Fibroblast of mammary gland (primary cell): Measurements from ENCODE around the gene INPP5A.
"Not testable (repeated sequence)": the region's sequence is repeated elsewhere in the genome, so short reads cannot be mapped to it uniquely, and the experiment has no call there.

Experiments used
- DNase-seq: peaks from one replicate; pipeline ENCODE4 v3.0.0-alpha.2; 2010; ENCODE audit warnings: low read depth
- H3K4me3 ChIP-seq: 2 replicates; pipeline ENCODE4 v1.5.1; 2011; ENCODE audit warnings: low read depth, mild to moderate bottlenecking, low read length, moderate library complexity; ENCODE audit not compliant: control insufficient read depth
- TF ChIP-seq, protein P1 (sequence below): conservative IDR thresholded peaks from 2 replicates; pipeline ENCODE4 v1.5.1; 2011; ENCODE audit warnings: low read depth, low read length, inconsistent platforms; ENCODE audit not compliant: control insufficient read depth, insufficient read depth

Gene INPP5A, protein sequence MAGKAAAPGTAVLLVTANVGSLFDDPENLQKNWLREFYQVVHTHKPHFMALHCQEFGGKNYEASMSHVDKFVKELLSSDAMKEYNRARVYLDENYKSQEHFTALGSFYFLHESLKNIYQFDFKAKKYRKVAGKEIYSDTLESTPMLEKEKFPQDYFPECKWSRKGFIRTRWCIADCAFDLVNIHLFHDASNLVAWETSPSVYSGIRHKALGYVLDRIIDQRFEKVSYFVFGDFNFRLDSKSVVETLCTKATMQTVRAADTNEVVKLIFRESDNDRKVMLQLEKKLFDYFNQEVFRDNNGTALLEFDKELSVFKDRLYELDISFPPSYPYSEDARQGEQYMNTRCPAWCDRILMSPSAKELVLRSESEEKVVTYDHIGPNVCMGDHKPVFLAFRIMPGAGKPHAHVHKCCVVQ

DNA sequence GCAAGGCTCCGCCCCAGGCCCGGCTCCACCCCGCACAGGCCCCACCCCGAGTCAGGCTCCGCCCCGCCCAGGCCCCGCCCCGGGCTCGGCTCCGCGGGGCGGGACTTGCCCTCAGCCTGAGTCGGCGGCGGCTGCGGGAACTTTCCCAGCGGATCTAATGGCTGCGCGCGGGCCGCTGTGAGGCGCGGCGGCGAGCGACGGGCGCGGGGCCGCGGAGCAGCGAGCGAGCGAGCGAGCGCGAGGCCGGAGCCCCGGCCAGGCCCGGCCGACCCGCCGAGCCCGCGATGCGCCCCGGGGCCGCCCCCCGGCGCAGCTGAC lies at the start of gene INPP5A:
Gene INPP5A (plus strand): TSS at position 104 of the 318 bp plus-strand sequence. CDS start 310 bp downstream, outside the sequence.
- TF ChIP-seq, protein P1, sequence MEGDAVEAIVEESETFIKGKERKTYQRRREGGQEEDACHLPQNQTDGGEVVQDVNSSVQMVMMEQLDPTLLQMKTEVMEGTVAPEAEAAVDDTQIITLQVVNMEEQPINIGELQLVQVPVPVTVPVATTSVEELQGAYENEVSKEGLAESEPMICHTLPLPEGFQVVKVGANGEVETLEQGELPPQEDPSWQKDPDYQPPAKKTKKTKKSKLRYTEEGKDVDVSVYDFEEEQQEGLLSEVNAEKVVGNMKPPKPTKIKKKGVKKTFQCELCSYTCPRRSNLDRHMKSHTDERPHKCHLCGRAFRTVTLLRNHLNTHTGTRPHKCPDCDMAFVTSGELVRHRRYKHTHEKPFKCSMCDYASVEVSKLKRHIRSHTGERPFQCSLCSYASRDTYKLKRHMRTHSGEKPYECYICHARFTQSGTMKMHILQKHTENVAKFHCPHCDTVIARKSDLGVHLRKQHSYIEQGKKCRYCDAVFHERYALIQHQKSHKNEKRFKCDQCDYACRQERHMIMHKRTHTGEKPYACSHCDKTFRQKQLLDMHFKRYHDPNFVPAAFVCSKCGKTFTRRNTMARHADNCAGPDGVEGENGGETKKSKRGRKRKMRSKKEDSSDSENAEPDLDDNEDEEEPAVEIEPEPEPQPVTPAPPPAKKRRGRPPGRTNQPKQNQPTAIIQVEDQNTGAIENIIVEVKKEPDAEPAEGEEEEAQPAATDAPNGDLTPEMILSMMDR = no peak
- H3K4me3 ChIP-seq = peak within 1 kb of the TSS; percentile 66
- DNase-seq = no peak

DNA sequence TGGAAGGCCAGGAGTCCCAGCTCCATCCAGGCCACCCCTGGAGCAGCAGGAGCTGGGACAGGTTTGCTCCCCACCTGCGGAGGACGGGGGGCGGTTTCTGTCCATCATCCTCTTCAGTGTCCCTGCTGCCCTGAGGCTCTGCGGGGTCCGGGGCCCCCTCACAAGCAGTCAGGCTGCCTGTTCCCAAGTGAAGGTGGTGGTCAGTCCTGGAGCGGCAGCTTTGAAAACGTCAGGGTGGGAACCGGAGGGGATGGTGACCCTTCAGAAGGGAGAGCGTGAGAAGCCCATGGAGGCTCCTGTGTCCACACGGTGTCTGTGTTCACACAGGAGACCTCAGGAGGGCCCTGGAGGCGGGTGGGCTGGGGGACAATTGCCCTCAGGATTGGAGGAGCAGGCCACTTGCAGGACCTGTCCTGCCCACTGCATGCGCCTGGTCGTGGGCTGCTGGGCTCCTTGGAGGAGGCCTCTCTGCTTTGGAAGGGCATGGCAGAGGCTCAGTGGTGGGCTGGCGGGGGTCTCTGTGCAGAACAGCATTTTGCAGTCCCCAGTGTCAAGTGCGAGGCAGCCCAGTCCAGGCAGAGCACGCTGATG lies 49.3 kb upstream of the INPP5A start:
- H3K4me3 ChIP-seq = no peak overlapping the region
- DNase-seq = no peak
- TF ChIP-seq, protein P1 = no peak

DNA sequence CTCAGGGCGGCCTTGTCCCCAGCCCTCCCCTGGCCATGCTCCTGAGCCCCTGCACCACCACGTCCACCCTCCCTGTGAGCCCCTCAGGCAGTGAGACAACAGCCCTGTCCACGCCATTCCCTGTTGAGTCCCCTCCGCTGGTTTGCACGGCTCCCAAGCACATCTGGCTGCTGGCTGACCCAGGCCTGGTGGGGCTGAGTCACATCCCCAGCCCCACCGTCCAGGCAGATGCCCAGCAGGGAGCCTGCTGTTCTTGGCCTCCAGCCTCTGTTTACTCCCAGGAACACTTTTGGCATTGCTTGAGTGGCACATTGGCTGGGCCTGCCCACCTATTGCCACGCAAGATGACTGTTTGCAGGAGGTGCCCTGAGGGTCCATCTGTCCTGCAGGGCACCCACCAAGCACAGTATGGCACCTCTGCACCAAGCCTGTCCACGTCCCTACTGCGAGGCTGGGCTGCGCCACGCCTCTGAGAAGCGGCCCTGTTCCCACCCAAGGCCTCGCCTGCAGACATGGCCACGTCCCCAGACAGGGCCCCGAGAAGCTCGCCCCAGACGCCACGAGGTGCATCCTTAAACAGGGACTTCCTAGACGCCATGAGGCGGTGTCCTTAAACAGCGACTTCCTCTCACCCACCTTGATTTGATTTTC lies 48.4 kb upstream of the INPP5A start:
- H3K4me3 ChIP-seq = no peak overlapping the region
- TF ChIP-seq, protein P1 = no peak
- DNase-seq = peak; percentile 56

DNA sequence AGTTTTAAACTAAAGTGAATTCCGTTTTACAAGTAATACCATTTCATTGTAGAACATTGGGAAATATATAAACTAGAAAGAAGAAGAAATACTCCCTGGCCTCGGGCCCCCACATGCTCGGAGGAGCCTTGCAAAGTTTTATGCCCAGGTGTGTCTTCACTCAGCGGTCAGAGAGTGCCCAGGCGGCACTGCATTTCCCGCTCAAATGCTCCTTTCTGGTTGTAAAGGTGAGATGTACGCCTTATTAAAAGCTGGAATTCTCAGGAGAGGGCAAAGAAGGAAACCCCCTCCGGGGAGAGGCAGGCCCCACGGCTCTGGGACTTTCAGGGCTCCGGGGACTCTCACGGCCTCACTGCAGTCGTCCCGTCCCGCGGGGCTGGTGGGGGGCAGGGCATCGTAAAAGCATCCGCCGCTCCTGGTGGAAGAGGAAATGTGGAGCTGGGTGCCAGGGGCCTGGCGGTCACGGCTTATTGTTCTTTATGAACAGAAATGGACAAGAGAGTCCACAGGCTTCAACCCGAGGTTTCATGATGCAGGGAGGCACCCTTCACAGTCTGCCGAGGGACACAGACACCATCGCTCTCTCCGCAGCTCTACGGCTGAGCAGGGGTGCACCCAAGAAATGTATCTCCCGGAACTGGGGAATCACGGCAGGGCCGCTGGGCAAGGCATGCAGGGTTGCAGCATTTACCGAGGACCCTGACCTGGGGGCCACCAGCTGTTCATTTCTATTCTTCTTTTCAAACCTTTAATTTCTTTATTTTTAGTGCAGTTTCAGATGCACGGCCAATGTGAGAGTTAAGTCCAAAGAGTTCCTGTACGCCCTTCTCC lies 47.7 kb upstream of the INPP5A start:
- DNase-seq = no peak
- H3K4me3 ChIP-seq = no peak overlapping the region
- TF ChIP-seq, protein P1 = no peak

DNA sequence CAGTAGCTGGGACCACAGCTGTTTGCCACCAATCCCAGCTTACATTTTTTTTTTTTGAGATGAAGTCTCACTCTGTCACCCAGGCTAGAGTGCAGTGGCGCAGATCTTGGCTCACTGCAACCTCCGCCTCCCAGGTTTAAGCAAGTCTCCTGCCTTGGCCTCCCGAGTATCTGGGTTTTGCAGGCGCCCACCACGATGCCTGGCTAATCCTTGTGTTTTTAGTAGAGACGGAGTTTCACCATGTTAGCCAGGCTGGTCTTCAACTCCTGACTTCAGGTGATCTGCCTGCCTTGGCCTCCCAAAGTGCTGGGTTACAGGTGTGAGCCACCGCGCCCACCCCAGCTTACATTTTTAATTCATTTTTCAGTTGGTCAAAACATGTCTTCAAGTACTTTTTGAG lies 46.1 kb upstream of the INPP5A start:
- not testable (repeated sequence) for H3K4me3 ChIP-seq, DNase-seq

DNA sequence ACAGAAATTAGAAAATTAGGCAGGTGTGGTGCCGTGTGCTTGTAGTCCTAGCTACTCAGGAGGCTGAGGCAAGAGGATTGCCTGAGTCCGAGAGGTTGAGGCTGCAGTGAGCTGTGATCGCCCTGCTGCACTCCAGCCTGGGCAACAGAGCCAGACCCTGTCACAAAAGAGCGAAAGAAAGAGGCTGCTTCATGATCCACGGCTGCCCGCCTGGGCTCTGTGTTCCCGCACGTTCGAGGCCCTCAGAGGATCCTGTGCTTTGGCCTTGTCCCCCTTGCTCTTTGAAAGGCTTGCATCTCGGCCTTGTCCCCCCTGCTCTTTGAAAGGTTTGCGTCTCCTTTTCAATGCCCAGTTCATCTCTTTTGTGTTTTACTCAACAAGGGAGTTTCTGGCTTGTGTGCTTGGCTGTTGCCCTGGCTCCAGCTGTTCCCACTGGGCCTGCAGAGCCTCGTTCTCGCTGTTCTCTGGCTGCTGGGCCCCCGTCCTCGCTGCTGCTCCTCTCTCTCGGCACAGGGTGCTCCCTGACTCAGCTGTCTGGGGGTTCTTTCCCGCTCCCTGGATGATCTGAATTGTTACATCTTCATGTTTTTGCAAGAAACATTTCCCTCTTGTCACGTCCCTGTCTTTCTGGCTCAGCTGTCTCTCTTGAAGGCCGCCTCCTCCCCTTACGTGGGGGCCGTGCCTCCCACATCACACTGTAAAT lies 45.1 kb upstream of the INPP5A start:
- DNase-seq = no peak

More for the DNA sequence above, 45.1 kb upstream of the INPP5A start:
- TF ChIP-seq, protein P1 = no peak
- H3K4me3 ChIP-seq = no peak overlapping the region
